HL-60 (cell line): Measurements from ENCODE around the gene SANBR.

ENCODE experiments used
- GABPA ChIP-seq: IDR thresholded peaks from 2 replicates; pipeline ENCODE4 v1.6.1; 2012; ENCODE audit warnings: low read depth
- POLR2AphosphoS5 ChIP-seq: IDR thresholded peaks from 2 replicates; pipeline ENCODE4 v1.6.1; 2012; ENCODE audit warnings: low read depth
- TF ChIP-seq, protein P1 (sequence below): IDR thresholded peaks from one replicate; pipeline ENCODE4 v1.5.1; 2011; ENCODE audit warnings: low read length, control low read depth, inconsistent platforms; ENCODE audit not compliant: insufficient read depth
- TF ChIP-seq, protein P2 (sequence below): IDR thresholded peaks from 2 replicates; pipeline ENCODE4 v1.6.1; 2012; ENCODE audit warnings: low read depth; ENCODE audit not compliant: insufficient replicate concordance

DNA sequence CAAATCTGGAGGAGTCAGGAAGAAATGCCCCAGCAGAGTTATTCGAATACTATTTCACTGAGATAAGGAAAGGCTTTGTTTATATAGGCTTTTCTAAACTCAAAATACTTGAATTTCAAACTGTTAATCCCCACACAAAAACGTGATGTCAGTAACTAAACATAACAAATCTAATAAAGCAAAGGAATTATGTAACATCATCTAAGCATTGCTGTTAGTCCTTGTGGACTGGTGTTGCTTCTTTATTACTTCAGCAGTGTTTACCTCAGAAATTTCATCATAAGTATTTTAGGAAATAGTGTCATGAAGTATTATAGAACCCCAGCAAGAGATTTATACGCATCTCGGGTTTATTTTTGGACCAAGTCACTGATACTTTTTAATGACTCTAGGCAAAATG lies 19.7 kb upstream of the SANBR start:
- TF ChIP-seq, protein P1, sequence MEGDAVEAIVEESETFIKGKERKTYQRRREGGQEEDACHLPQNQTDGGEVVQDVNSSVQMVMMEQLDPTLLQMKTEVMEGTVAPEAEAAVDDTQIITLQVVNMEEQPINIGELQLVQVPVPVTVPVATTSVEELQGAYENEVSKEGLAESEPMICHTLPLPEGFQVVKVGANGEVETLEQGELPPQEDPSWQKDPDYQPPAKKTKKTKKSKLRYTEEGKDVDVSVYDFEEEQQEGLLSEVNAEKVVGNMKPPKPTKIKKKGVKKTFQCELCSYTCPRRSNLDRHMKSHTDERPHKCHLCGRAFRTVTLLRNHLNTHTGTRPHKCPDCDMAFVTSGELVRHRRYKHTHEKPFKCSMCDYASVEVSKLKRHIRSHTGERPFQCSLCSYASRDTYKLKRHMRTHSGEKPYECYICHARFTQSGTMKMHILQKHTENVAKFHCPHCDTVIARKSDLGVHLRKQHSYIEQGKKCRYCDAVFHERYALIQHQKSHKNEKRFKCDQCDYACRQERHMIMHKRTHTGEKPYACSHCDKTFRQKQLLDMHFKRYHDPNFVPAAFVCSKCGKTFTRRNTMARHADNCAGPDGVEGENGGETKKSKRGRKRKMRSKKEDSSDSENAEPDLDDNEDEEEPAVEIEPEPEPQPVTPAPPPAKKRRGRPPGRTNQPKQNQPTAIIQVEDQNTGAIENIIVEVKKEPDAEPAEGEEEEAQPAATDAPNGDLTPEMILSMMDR = no peak
- TF ChIP-seq, protein P2, sequence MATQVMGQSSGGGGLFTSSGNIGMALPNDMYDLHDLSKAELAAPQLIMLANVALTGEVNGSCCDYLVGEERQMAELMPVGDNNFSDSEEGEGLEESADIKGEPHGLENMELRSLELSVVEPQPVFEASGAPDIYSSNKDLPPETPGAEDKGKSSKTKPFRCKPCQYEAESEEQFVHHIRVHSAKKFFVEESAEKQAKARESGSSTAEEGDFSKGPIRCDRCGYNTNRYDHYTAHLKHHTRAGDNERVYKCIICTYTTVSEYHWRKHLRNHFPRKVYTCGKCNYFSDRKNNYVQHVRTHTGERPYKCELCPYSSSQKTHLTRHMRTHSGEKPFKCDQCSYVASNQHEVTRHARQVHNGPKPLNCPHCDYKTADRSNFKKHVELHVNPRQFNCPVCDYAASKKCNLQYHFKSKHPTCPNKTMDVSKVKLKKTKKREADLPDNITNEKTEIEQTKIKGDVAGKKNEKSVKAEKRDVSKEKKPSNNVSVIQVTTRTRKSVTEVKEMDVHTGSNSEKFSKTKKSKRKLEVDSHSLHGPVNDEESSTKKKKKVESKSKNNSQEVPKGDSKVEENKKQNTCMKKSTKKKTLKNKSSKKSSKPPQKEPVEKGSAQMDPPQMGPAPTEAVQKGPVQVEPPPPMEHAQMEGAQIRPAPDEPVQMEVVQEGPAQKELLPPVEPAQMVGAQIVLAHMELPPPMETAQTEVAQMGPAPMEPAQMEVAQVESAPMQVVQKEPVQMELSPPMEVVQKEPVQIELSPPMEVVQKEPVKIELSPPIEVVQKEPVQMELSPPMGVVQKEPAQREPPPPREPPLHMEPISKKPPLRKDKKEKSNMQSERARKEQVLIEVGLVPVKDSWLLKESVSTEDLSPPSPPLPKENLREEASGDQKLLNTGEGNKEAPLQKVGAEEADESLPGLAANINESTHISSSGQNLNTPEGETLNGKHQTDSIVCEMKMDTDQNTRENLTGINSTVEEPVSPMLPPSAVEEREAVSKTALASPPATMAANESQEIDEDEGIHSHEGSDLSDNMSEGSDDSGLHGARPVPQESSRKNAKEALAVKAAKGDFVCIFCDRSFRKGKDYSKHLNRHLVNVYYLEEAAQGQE = no peak
- no peak for TF ChIP-seq GABPA
- TF ChIP-seq POLR2AphosphoS5 = no peak
